Measurements from ENCODE around the gene ACOX3.
"Not testable (repeated sequence)": the region's sequence is repeated elsewhere in the genome, so short reads cannot be mapped to it uniquely, and the experiment has no call there.

ACOX3 gene

GRCh38 chr4:8433136-8433535, 7.4 kb downstream of the ACOX3 start:
- no peak for DNase-seq (ENCODE audit: low spot score)

- no peak for DNase-seq (ENCODE audit: low spot score)
These were observed 9.0 kb downstream of the ACOX3 start for GRCh38 chr4:8431553-8431952.

GRCh38 chr4:8428288-8429097, 12.0 kb downstream of the ACOX3 start:
- DNase-seq (ENCODE audit: low spot score), result peak; percentile 98

DNA sequence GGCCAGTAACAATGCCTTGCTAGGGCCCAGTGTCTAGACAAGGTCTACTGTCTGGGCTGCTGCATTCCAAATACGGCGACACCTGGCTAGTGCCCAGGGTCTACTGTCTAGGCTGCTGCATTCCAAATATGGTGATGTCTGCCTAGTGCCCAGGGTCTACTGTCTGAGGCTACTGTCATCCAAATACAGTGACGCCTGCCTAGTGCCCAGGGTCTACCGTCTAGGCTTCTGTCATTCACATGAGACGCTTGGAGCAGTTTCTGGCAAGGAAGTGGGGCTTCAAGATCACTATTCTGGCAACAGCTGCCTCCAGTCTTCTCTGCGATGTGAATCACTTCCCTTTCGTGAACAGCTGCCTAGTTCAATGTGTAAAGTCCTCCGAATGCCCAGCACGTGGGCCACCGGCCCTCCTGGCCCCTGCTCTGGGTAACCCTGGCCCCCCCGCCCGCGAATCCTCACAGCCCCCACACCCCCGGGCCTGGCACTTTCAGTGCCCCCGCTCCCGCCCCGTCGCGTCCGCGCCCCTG, 12.7 kb downstream of the ACOX3 start:
- DNase-seq (ENCODE audit: low spot score), result peak; percentile 52

DNA sequence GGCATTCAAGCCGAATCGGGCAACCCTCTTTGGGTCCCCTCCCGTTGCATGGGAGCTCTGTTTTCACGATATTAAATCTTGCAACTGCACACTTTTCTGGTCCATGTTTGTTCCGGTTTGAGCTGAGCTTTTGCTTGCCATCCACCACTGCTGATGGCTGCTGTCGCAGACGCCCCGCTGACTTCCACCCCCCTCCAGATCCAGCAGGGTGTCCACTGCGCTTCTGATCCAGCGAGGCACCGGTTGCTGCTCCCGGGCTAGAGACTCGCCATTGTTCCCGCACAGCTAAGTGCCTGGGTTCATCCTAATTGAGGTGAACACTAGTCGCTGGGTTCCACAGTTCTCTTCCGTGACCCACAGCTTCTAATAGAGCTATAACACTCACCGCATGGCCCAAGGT, 13.3 kb downstream of the ACOX3 start:
- no peak for DNase-seq (ENCODE audit: low spot score)

GRCh38 chr4:8422786-8423185, 17.7 kb downstream of the ACOX3 start:
- DNase-seq (ENCODE audit: low spot score), result no peak

GRCh38 chr4:8422327-8422726, 18.2 kb downstream of the ACOX3 start:
- DNase-seq (ENCODE audit: low spot score), result no peak

GRCh38 chr4:8420151-8420550, 20.4 kb downstream of the ACOX3 start:
- DNase-seq (ENCODE audit: low spot score), result not testable (repeated sequence)

DNA sequence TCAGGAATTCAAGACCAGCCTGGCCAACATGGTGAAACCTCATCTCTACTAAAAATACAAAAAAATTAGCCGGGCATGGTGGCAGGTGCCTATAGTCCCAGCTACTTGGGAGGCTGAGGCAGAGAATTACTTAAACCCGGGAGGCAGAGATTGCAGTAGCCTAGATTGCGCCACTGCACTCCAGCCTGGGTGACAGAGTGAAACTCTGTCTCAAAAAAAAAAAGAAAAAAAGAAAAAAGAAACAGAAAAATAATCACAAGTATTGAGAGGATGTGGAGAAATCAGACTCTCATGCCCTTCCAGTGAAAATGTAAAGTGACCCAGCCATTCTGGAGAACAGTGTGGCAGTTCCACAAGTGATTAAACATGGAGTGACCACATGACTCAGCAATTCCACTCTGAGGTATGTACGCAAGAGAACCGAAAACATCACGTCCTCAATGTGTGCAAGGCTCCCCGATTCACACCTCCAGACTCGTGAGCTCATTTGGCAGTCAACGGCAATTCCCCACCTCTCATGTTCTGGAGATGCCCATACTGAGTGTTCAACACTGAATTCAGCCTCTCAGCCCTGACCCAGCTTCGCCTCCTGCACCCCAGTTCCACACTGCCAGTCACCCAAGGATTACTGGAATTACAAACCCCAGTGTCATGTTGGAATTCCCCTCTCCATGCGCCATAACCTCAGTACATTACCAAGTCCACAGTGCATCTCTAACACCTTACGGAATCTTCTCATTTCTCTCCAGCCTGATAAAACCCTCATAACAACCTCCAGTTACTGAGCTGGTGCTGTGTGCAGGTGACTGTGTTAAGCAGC, 21.1 kb downstream of the ACOX3 start:
- no peak for DNase-seq (ENCODE audit: low spot score)

GRCh38 chr4:8417071-8417614, 23.4 kb downstream of the ACOX3 start:
- DNase-seq (ENCODE audit: low spot score), result no peak

DNA sequence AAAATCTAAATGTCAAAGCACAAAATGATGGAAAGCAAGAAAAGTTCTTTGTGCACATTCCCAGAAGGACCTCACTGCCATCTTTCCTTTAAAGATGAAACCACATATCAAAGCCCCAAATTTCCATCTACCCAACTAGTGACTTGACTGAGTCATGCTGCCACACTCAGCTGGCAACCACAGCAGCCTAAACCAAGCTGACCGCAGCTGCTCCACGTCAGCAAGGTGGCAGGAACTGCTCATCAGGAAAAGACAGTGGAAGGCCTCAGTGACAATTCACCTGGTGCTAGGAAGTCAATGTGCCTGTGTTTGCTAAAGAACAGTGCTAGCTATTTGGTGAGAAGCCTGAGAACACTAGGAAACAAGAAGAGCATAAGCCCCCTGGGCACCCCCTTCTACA, 26.1 kb downstream of the ACOX3 start:
- no peak for DNase-seq (ENCODE audit: low spot score)

DNA sequence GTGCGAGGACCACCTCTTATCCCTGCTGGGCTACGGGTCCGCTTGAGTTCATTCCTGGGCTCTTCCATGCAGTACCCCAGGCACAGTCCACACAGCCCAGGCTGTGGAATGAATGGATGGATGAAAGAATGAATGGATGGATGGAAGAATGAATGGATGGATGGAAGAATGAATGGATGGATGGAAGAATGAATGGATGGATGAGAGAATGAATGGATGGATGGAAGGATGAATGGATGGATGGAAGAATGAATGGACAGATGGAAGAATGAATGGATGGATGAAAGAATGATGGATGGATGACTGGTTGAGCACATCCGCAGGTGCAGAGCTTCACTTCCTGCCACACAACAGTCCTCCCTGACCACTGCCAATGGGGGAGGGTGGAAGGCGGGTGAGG, 28.2 kb downstream of the ACOX3 start:
- DNase-seq (ENCODE audit: low spot score), result no peak

DNA sequence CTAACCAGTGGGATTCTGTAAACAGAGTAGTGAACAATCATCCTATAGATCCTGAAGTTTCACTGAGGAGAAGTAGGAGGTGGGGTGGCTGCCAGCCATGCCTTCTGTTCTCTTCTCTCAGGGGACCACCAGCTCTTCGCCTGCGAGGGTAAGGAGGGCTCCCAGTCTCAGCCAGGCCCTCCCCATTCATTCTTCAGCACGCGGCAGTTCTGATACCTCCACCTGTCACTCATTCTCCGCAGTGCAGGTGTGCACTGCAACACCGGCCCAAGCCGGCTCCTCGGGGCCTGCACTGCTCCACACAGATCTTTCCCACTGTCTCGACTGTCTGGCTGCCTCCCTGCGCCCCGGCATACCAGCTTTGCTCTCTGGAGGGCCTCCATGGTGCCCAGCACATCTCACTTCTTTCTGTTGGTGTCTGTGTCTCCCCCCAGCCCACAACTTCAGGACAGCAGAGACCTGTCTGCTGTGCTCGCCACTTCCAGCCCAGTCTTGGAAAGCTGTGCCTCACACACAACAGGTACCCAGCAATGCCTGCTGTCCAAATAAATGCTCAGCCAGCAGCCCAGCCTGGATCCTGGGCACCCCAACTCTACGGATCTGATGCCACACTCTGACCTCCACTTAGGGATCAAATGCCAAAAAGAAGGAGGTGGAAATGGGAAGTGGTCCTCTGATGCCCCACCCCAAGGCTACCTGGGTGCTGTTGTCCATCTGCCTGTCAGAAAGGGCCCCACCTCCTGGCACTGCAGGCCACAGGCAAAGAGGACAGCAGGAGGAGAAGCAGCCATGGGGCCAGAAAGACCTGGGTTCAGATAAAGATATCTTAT, 29.0 kb downstream of the ACOX3 start:
- no peak for DNase-seq (ENCODE audit: low spot score)

DNA sequence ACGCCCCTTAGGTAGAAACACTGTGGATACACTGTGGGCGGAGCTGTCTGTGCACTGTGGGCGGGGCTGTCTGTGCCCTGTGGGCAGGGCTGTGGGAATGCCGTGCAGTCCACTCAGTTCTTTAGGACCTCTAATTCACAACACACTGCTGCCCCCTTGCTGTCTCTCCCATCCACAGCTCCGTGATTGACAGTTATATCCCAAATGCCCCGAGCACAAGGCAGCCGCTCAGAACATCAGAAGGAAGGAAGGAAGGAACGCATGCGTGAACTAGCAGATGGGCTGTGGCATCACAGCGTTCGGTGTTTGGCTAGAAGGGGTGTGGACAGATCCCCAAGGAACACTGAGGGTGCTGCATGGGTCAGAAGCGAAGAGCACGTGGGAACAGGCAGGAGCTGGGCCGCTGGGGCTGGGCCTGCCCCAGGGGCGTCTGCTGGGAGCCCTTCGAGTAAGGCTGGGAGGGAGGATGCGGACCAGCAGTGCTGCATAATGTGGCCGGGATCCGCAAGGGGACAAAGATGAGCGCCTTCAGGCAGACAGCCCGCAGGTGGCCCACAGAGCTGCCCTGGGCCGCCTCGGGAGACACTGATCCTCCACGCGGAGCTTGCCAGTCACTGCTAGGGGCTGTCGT, 29.8 kb downstream of the ACOX3 start:
- DNase-seq (ENCODE audit: low spot score), result peak; percentile 60

GRCh38 chr4:8410066-8410625, 30.4 kb downstream of the ACOX3 start:
- DNase-seq (ENCODE audit: low spot score), result no peak

DNA sequence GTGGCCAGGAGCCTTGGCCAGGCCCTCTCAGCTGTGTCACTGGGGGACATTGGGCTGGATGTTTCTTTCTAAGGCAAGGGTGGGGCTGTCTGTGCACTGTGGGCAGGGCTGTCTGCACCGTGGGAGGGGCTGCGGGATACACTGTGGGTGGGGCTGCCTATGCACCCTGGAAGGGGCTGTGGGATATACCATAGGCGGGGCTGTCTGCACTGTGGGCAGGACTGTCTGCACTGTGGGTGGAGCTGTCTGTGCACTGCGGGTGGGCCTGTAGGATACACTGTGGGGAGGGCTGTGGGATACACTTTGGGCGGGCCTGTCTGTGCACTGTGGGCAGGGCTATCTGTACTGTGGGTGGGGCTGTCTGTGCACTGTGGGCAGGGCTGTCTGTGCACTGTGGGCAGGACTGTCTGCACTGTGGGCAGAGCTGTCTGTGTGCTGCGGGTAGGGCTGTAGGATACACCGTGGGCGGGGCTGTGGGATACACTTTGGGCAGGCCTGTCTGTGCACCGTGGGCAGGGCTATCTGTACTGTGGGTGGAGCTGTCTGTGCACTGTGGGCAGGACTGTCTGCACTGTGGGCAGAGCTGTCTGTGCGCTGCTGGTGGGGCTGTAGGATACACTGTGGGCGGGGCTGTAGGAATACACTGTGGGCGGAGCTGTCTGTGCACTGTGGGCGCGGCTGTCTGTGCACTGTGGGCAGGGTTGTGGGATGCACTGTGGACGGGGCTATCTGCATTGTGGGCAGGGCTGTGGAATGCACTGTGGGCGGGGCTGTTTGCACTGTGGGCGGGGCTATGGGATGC, 31.1 kb downstream of the ACOX3 start:
- DNase-seq (ENCODE audit: low spot score), result peak; percentile 18

- DNase-seq (ENCODE audit: low spot score), result no peak
These were observed 32.8 kb downstream of the ACOX3 start for GRCh38 chr4:8407756-8408155.

DNA sequence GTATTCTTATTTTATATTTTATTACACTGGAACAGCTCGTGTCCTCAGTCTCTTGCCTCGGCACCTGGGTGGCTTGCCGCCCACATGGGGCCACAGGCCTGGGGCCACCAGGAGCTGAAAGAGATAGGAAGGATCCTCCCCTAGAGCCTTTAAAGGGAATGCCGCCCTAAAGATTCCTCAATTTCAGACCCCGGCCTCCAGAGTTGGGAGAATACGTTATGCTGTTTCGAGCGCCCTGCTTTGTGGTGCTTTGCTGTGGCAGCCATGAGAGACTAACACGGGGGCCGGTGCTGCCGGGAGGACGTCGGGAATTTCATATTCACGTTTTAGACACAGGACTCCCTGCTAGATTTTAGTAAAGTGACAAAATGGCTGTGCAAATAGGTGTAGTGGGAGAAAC, 33.2 kb downstream of the ACOX3 start:
- no peak for DNase-seq (ENCODE audit: low spot score)

DNA sequence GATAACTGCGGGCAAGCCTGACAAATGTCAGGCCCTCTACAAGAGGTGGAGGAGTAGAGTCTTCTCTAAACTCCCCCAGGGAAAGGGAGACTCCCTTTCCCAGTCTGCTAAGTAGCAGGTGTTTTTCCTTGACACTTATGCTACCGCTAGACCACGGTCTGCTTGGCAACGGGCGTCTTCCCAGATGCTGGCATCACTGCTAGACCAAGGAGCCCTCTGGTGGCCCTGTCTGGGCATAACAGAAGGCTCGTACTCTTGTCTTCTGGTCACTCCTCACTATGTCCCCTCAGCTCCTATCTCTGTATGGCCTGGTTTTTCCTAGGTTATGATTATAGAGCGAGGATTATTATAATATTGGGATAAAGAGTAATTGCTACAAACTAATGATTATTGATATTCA, 33.6 kb downstream of the ACOX3 start:
- DNase-seq (ENCODE audit: low spot score), result not testable (repeated sequence)

DNA sequence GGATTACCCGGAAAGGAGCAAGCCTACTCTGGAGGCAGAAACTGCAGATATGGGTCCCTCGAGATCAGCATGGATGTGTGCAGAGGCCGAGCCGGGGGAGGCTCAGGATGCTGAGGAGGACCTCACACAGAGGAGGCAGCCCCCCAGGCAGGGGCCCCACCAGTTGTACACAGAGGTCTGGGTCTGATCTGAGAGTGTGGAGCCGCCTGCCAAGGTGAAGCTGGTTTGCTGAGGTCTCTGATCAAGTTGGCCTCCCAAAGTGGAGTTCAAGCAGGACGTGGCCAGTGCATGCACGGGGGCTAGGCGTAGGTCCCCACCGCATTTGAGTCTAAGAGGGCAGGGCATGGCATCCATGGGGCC, 35.0 kb downstream of the ACOX3 start:
- DNase-seq (ENCODE audit: low spot score), result no peak

All from AG08395 (cell line).